Right lobe of liver (tissue), 4 donors: Measurements from ENCODE around the gene JAKMIP1.

ENCODE experiments used
- POLR2A ChIP-seq: fragments of 450-650 bp; IDR thresholded peaks from one replicate; pipeline ENCODE4 v1.6.1; 2017; ENCODE audit warnings: antibody characterized with exemption, mild to moderate bottlenecking
- TF ChIP-seq, protein P1 (sequence below), 4 donors: fragments of 200-600 bp in 3 of 4; fragments of 450-650 bp in 1 of 4; IDR thresholded peaks; one replicate each; pipeline versions ENCODE4 v1.5.1 to v1.8.0; 2016 to 2022; ENCODE audit warnings: antibody characterized with exemption in 4 of 4, mild to moderate bottlenecking in 2 of 4
- donor health status: DM: no; HTN: no; CAD: no.
- donor health status: DM: no; HTN: no; CAD: no.
- donor health status: DM: no; HTN: yes; CAD: no.

DNA sequence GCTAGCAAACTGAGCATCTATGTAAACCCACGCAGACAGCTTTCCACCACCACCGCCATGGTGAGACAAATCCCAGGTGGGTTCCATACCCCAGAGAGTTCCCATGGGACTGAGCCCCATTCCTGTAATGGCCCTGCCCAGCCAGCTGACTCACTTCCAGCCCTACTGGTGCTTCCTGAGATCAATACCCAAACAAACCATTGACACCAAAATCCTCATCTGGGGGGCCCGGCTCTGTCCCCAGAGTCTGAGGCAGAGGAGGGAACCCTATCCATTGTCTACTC is 30.1 kb upstream of the JAKMIP1 start:
- no peak for TF ChIP-seq POLR2A
- TF ChIP-seq, protein P1, sequence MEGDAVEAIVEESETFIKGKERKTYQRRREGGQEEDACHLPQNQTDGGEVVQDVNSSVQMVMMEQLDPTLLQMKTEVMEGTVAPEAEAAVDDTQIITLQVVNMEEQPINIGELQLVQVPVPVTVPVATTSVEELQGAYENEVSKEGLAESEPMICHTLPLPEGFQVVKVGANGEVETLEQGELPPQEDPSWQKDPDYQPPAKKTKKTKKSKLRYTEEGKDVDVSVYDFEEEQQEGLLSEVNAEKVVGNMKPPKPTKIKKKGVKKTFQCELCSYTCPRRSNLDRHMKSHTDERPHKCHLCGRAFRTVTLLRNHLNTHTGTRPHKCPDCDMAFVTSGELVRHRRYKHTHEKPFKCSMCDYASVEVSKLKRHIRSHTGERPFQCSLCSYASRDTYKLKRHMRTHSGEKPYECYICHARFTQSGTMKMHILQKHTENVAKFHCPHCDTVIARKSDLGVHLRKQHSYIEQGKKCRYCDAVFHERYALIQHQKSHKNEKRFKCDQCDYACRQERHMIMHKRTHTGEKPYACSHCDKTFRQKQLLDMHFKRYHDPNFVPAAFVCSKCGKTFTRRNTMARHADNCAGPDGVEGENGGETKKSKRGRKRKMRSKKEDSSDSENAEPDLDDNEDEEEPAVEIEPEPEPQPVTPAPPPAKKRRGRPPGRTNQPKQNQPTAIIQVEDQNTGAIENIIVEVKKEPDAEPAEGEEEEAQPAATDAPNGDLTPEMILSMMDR (IDR thresholded peaks at IDR 0.05): no peak
